GM19043 (cell line): Measurements from ENCODE around the gene C3orf18.

ENCODE experiments used
- ATAC-seq: cut with Tn5 transposase; IDR thresholded peaks from one replicate; pipeline ENCODE4 v1.9.1; 2021; ENCODE audit warnings: low read depth; ENCODE audit not compliant: unreplicated experiment

Gene C3orf18

GRCh38 chr3:50551681-50552435, 15.7 kb downstream of the C3orf18 start:
- no peak for ATAC-seq

GRCh38 chr3:50551054-50551659, 16.4 kb downstream of the C3orf18 start:
- no peak for ATAC-seq

- ATAC-seq = no peak
Measured at GRCh38 chr3:50550079-50550736, 17.3 kb downstream of the C3orf18 start.

GRCh38 chr3:50549226-50549625, 18.3 kb downstream of the C3orf18 start:
- ATAC-seq = no peak

GRCh38 chr3:50545781-50546180, 21.8 kb downstream of the C3orf18 start:
- no peak for ATAC-seq

GRCh38 chr3:50542177-50543034, 25.1 kb downstream of the C3orf18 start:
- no peak for ATAC-seq

- no peak for ATAC-seq
Measured at GRCh38 chr3:50539356-50540286, 27.9 kb downstream of the C3orf18 start.

GRCh38 chr3:50537421-50538129, 30.0 kb downstream of the C3orf18 start:
- no peak for ATAC-seq

- ATAC-seq = no peak
Measured at GRCh38 chr3:50536471-50537180, 30.9 kb downstream of the C3orf18 start.

GRCh38 chr3:50534681-50535330, 32.7 kb downstream of the C3orf18 start:
- no peak for ATAC-seq

- ATAC-seq = no peak
Measured at GRCh38 chr3:50533807-50534461, 33.6 kb downstream of the C3orf18 start.

- no peak for ATAC-seq
Measured at GRCh38 chr3:50533316-50533715, 34.2 kb downstream of the C3orf18 start.

- ATAC-seq = no peak
Measured at GRCh38 chr3:50532062-50532705, 35.4 kb downstream of the C3orf18 start.

- no peak for ATAC-seq
Measured at GRCh38 chr3:50531201-50531600, 36.3 kb downstream of the C3orf18 start.

- no peak for ATAC-seq
Measured at GRCh38 chr3:50530001-50530970, 37.3 kb downstream of the C3orf18 start.

- ATAC-seq = no peak
Measured at GRCh38 chr3:50525987-50526386, 41.6 kb downstream of the C3orf18 start.
